Central memory CD8-positive, alpha-beta T cell (primary cell): ENCODE results near the gene NUB1.

ENCODE experiments used
- ATAC-seq: fragments of 150-1000 bp; cut with Tn5 transposase; replicated peaks from 2 replicates; pipeline ENCODE4 v1.10.0; 2022; ENCODE audit warnings: mild to moderate bottlenecking, moderate FRiP score, moderate number of reproducible peaks; ENCODE audit not compliant: poor library complexity, severe bottlenecking; ENCODE audit errors: extremely low read depth
- DNase-seq, 2 donors: peaks; one replicate each; pipeline ENCODE4 v3.0.0; 2021; ENCODE audit warnings: low spot score in 2 of 2
- H3K27ac Mint-ChIP-seq: one replicate; pipeline ENCODE4 v1.8.0; 2022; ENCODE audit warnings: low read depth, mild to moderate bottlenecking, moderate library complexity, mixed read lengths
- H3K27me3 Mint-ChIP-seq: one replicate; pipeline ENCODE4 v1.8.0; 2022; ENCODE audit warnings: mixed read lengths
- H3K36me3 Mint-ChIP-seq: one replicate; pipeline ENCODE4 v1.8.0; 2022; ENCODE audit warnings: mild to moderate bottlenecking, moderate library complexity, mixed read lengths; ENCODE audit not compliant: insufficient read depth
- H3K4me1 Mint-ChIP-seq: one replicate; pipeline ENCODE4 v1.8.0; 2022; ENCODE audit warnings: mixed read lengths
- H3K4me3 Mint-ChIP-seq: one replicate; pipeline ENCODE4 v1.8.0; 2022; ENCODE audit warnings: mild to moderate bottlenecking, moderate library complexity, mixed read lengths
- H3K9me3 Mint-ChIP-seq: one replicate; pipeline ENCODE4 v1.8.0; 2022; ENCODE audit warnings: mixed read lengths

The NUB1 gene

DNA sequence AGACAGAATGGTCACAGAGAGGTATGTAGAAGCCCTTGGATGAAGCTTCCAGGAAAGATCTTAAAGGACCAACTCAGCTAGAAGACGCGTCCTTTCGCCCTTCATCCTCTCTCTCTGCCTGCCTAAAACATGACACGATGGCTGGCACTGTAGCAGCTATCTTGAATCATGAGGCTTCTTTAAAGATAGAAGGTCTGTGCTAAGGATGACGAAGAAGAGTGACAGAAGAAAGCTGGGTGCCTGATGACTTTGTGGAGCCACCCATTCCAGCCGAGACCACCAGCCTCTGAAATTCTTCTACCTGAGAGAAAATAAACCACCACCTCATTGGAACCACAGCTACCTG, 42.7 kb downstream of the NUB1 start:
- no peak for DNase-seq
- ATAC-seq = no peak
- Mint-ChIP-seq H3K4me1 (peaks cover 8% of the 10 kb centered on the region), H3K36me3 (peaks cover 5% of the 10 kb centered on the region), H3K4me3 (no peak overlapping the region), H3K27ac (no peak overlapping the region), H3K27me3 (peaks cover 22% of the 10 kb centered on the region), H3K9me3 (no peaks in the 10 kb centered on the region)

DNA sequence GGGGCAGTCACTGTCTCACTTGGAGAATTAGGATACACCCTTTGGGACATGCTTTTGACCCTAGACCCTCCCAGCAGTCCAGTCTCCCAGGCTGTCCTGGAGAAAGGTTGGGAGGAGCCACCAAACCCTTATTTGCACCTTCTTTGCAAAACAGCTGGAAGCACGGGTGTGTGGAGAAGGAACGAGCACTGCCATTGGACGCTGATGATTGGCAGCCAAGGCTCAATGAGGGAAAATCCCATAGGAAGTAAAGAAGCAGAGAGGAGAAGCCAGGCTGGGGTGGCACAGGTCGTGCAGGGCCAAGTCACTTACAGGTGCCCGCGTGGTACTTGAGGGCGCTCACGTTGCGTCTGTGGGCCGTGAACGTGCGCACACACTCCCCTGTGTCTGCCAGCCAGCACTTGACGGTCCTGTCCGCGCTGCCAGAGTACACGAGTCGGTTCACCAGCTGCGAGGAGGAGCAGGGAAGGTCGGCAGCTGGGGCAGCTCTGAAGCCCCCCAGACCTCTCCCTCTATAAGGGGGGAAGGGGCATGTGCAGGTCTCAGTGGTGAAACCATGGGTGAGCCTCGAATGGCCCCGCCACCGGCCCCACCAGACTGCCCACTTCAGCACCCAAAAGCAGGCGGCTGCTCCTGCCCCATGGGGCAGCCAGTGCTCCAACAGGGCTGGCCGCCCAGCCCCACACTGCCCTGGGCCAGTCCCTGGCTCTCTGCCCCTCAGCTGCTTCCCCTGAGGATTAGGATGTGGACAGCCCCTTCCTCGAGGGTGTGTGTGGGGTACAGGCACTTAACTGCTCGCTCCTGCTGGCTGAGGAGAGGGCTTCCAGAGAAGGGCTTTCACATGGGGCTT, 43.4 kb downstream of the NUB1 start:
- Mint-ChIP-seq H3K27ac (no peak overlapping the region), H3K36me3 (peaks cover 1% of the 10 kb centered on the region), H3K27me3 (peaks cover 28% of the 10 kb centered on the region), H3K4me1 (peaks cover 8% of the 10 kb centered on the region), H3K4me3 (no peak overlapping the region), H3K9me3 (no peaks in the 10 kb centered on the region)
- DNase-seq (no peak), ATAC-seq (no peak)

DNA sequence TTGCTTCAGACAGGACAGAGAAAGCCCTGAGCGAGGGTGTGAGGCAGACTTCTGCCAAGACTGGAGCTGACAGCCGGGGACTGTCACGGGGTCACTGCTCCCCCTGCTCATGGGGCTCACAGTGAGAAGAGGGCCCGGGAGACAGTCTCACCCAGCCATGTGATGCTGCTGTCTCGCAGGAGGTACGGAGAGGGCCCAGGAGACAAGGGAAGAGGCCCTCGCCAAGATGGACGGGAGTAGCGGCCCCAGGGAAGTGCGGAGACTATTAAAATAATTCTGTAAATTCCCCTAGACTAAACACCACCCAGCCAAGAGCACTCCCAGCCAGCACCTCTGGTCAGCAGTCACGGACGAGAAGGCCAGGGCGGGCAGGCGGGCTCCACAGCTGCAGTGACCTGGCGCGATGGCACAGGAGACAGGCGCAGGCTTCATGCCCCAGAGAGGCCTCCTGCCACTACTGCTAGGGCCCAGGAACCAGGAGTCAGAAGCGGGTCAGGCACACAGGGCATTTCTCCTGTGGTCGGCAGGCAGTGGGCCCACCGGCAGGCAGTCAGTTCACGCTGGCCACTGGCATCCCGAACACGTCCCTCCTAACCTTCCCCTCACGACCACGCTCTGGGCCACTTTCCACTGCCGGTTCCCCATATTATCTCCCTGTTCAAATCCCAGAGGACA, 44.2 kb downstream of the NUB1 start:
- DNase-seq (no peak), ATAC-seq (no peak)
- H3K36me3 Mint-ChIP-seq = peaks cover 1% of the 10 kb centered on the region
- no peaks in the 10 kb centered on the region for H3K9me3 Mint-ChIP-seq
- no peak overlapping the region for H3K4me3 Mint-ChIP-seq
- H3K4me1 Mint-ChIP-seq = peaks cover 8% of the 10 kb centered on the region
- H3K27me3 Mint-ChIP-seq = peaks cover 33% of the 10 kb centered on the region
- no peak overlapping the region for H3K27ac Mint-ChIP-seq

DNA sequence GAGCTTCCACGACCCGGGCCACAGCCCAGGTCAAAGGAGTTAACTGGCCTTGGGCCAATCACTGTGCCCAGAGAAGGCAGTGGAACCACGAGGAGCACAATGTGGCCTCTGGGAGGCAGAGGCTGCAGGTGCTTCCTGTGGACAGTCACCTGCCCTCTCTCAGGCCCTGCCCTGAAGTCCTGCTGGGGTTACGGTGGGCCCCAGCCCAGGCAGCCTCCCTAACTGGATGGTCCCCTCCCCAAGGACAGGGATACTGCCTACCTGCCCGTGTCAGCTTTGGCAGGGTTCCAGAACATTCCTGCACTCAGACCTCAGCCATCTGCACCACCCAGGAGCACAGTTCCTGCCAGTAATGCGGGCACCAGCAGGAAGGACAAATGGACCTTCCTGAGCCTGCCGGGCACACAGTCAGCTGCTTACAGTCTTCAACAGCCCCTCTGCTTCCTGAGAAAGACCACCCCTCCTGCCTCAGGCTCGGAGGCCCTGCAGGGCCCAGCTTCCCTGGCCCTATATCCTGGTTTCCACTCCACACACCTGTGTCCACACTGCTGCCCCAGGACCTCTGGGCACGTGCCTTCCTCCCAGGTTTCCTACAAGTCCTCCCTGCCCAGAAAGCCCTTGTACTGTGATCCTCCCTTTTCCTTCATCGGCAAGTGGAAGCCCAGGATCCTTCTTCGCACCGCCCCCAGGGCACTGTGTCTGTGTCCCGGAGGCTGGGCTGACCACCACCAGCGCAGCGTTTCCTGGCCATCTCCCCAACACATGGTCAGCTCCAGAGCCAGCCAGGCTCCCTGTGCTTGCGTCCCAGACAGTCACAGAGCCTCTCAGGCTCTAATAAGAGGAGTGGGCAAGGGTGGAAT, 44.9 kb downstream of the NUB1 start:
- Mint-ChIP-seq H3K27ac (no peak overlapping the region), H3K4me3 (no peak overlapping the region), H3K36me3 (peaks cover 1% of the 10 kb centered on the region), H3K9me3 (no peaks in the 10 kb centered on the region), H3K4me1 (peaks cover 8% of the 10 kb centered on the region), H3K27me3 (peaks cover 33% of the 10 kb centered on the region)
- ATAC-seq = no peak
- no peak for DNase-seq

DNA sequence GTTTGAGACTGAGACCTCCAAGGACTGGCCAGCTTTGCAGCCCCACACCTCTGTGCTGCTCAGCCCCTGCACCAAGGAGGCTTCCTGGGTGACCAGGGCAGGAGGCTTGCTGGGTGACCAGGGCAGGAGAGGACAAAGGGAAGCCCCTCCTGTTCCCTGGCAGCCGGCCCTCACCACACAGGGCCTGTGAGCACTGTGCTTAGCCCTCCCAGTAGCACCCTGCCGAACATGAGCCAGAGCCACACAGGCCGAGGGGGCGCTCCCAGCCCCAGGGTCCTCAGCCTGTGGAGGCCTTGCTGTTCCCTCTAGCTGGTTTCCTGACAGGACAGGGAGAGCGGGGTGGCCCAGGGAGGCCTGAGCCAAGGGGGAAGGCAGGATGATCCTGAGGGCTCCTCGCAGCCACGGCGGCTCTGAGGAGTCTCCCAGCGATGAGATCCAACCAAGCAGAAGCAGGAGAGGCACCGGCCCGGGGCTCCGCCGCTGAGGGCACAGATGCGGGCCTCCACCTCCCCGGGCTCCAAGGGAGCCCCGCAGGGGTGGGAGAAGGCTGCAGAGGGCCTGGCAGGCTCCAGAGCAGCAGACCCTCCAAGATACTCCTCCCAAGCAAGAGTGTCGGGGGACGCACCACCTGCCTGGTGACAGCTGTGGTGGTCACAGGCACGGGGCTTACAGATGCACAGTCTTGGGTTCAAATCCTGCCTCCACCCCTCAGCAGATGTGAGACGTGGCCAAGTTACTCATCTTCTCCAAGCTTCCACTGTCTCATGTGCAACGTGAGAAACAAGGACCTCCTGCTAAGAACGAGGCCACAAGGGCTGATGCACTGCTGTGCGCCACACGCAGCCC, 45.8 kb downstream of the NUB1 start:
- H3K27me3 Mint-ChIP-seq = peaks cover 27% of the 10 kb centered on the region
- ATAC-seq (no peak), DNase-seq (no peak)
- H3K27ac Mint-ChIP-seq = no peak overlapping the region
- H3K9me3 Mint-ChIP-seq = no peaks in the 10 kb centered on the region
- H3K4me1 Mint-ChIP-seq = peaks cover 3% of the 10 kb centered on the region
- peaks cover 1% of the 10 kb centered on the region for H3K36me3 Mint-ChIP-seq
- no peak overlapping the region for H3K4me3 Mint-ChIP-seq

DNA sequence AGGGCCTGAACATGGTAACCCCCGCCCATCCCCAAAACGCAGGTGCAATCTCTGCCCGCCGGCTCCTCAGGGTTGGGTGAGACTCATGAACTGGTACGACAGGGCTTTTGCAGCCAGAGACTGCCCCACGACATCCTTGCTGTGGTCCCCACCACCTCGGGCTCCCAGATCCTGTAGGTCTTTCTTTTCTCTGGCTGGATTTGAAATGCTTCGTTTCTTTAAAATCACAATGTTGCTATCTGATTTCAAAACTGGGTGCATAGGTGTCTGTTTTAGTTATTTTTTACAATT, 46.3 kb downstream of the NUB1 start:
- H3K4me1 Mint-ChIP-seq = no peaks in the 10 kb centered on the region
- H3K36me3 Mint-ChIP-seq = peaks cover 1% of the 10 kb centered on the region
- ATAC-seq (no peak), DNase-seq (no peak)
- H3K4me3 Mint-ChIP-seq = no peak overlapping the region
- H3K9me3 Mint-ChIP-seq = no peaks in the 10 kb centered on the region
- H3K27me3 Mint-ChIP-seq = peaks cover 21% of the 10 kb centered on the region
- no peak overlapping the region for H3K27ac Mint-ChIP-seq

DNA sequence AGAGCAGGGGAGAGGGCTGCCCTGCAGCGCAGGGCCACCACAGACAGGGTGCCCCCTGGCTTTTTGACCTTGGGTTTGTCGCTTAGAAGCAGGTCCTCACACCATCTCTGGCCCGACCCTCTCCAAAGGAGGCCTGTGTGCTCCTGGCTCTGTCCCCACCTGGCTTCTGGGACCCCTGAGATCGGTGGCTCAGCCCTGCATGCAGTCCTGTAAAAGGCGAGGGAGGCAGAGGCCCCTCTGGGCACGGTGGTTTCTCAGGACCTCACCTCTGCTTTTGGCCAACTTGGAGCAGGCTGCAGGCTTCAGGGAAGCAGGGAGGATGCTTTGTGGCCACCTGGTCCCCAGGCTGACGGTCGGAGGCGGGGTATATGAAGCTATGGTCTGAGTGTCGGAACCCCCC, 46.8 kb downstream of the NUB1 start:
- Mint-ChIP-seq H3K4me1 (no peaks in the 10 kb centered on the region), H3K27me3 (peaks cover 21% of the 10 kb centered on the region), H3K9me3 (no peaks in the 10 kb centered on the region), H3K36me3 (peaks cover 1% of the 10 kb centered on the region), H3K27ac (no peak overlapping the region), H3K4me3 (no peak overlapping the region)
- ATAC-seq = no peak
- DNase-seq = no peak

DNA sequence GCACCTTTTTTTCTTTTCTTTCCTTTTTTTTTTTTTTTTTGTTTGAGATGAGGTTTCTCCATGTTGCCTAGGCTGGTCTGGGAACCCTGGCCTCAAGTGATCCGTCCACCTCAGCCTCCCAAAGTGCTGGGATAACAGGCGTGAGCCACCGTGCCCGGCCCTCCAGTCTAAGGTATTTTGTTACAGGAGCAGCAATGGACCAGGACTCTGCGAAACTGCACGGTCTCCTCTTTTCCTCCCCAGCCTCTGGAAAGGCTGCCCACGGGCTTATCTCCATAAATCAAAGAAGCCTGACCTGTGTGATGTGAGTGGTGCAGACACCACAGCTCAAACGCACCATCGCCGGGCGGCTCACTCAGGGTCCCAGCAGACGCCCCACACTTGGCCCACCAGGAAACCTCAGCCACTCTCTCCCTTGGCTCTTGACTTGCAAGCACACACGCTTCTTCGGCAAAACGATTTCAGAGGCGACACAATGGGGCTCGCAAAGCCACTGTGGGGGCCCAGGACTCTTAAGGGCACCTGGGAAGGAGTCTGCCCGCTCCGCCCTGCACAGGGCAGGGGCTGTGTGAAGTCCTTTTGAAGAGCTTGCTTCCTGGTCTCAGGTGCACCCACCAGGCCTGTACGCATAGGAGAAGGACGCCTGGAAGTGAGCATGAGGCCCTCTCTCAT, 47.6 kb downstream of the NUB1 start:
- H3K27me3 Mint-ChIP-seq = peaks cover 16% of the 10 kb centered on the region
- H3K27ac Mint-ChIP-seq = peak overlapping the region; percentile 49
- H3K9me3 Mint-ChIP-seq = no peaks in the 10 kb centered on the region
- H3K36me3 Mint-ChIP-seq = no peaks in the 10 kb centered on the region
- ATAC-seq (no peak), DNase-seq (no peak)
- no peaks in the 10 kb centered on the region for H3K4me1 Mint-ChIP-seq
- H3K4me3 Mint-ChIP-seq = no peak overlapping the region

DNA sequence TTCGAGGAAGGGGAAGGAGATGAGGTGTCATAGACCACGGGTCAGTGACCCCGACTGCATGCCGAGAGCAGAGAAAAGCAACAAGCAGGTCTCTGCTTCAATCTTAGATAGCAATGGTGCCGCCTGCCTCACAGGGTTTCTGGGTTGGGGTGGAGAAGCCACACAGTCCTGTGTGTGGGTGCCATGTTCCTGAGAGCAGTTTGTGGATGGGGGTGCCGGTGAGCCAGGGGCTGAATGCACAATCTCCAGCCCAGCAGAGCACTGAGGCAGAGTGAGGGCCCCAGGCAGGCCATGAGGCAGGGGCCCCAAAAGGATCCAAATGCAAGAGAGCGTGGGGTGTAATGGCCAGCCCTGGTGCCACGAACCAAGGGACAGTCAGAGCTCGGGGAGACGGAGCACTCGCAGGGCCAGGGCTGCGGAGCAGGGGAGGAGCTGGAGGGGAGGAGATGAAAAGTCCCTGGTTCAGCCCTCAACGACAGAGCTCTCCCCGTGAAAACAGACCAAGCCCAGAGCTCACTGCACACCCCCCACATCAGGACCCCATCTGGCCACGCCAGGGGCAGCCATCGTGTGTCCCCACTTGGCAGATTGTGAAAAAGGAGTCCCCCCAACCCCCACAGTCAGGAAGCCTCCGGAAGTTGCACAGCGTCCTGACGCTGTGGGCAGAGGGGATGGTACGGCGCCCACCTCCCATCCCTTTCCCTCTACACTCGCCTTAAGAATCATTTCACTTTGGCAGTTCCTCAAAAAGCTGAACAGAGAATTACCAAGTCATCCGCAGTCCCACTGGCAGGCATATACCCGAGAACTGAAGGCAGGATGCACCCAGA, 48.4 kb downstream of the NUB1 start:
- DNase-seq = no peak
- Mint-ChIP-seq H3K9me3 (no peaks in the 10 kb centered on the region), H3K4me1 (no peaks in the 10 kb centered on the region), H3K27ac (peak overlapping the region; percentile 49), H3K36me3 (no peaks in the 10 kb centered on the region), H3K27me3 (peaks cover 10% of the 10 kb centered on the region), H3K4me3 (no peak overlapping the region)
- ATAC-seq = no peak

DNA sequence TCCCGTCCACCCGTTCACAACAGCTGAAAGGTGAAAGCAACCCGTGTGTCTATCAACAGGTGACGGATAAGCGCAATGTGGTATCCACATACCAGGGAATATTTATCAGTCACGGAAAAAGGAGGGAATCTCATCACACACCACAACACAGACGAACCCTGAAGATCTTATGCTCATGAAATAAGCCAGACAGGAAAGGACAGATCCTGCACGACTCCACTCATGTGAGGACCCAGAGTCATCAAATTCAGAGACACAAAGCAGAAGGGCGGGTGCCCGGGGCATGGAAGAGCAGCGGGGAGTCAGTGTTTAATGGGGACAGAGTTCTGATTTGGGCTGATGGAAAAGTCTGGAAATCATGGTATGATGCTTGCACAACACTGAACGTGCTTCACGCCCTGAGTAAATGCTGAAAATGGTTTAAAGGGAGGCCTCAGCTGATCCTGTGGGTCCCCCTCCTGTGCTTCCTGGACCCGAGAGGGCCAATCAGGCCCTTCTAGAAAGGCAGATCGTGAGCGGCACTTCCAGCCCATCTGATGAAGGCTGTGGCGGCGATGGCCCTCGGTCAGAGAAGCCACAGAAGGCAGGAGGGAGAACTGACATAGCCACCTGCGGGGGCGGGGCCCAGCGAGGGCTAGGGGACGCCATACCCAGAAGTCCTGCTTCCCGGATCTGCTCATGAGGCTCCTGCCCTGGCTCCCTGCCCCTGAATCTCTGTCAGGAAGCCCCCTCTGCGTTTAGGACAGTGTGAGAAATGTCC, 49.2 kb downstream of the NUB1 start:
- Mint-ChIP-seq H3K4me1 (no peaks in the 10 kb centered on the region), H3K4me3 (no peak overlapping the region), H3K36me3 (no peaks in the 10 kb centered on the region), H3K27ac (no peak overlapping the region), H3K27me3 (peaks cover 10% of the 10 kb centered on the region), H3K9me3 (no peaks in the 10 kb centered on the region)
- DNase-seq (no peak), ATAC-seq (no peak)

DNA sequence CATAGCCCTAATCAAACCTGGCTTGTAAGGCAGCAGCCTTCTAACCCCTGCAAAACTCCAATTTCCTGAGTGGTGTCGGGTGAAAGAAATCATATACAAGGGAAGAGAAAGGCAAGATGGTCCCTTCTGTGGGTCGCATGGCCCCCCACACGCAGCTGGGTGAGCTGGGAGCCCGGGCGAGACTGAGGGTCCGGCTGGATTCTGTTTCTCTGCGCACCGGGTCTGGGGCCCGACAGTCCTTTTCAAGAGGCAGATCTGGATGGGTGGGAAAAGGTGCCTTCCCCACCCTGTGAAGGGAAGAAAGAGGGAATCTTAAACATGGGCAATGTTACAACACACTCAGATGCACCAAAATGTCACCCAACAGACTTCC, 49.7 kb downstream of the NUB1 start:
- H3K27ac Mint-ChIP-seq = no peak overlapping the region
- H3K4me3 Mint-ChIP-seq = no peak overlapping the region
- H3K36me3 Mint-ChIP-seq = no peaks in the 10 kb centered on the region
- H3K27me3 Mint-ChIP-seq = peaks cover 10% of the 10 kb centered on the region
- ATAC-seq (no peak), DNase-seq (no peak)
- H3K9me3 Mint-ChIP-seq = no peaks in the 10 kb centered on the region
- H3K4me1 Mint-ChIP-seq = no peaks in the 10 kb centered on the region
